ENCODE measurements around the gene KCNIP1.

The KCNIP1 gene

GRCh38 chr5:170571281-170571731, 67.5 kb downstream of the KCNIP1 start:
- no peak for DNase-seq

- no peak for DNase-seq
These were observed 68.3 kb downstream of the KCNIP1 start for GRCh38 chr5:170571875-170572852.

GRCh38 chr5:170573114-170573513, 69.3 kb downstream of the KCNIP1 start:
- no peak for DNase-seq

GRCh38 chr5:170573660-170574059, 69.8 kb downstream of the KCNIP1 start:
- no peak for DNase-seq

- no peak for DNase-seq
These were observed 73.0 kb downstream of the KCNIP1 start for GRCh38 chr5:170576602-170577535.

- DNase-seq, result no peak
These were observed 75.8 kb downstream of the KCNIP1 start for GRCh38 chr5:170579601-170580000.

- DNase-seq, result no peak
These were observed 77.4 kb downstream of the KCNIP1 start for GRCh38 chr5:170581211-170581610.

- no peak for DNase-seq
These were observed 79.0 kb downstream of the KCNIP1 start for GRCh38 chr5:170582644-170583330.

- no peak for DNase-seq
These were observed 80.2 kb downstream of the KCNIP1 start for GRCh38 chr5:170584003-170584402.

- no peak for DNase-seq
These were observed 80.7 kb downstream of the KCNIP1 start for GRCh38 chr5:170584450-170585058.

- DNase-seq, result no peak
These were observed 81.6 kb downstream of the KCNIP1 start for GRCh38 chr5:170585273-170585948.

GRCh38 chr5:170587808-170588207, 84.0 kb downstream of the KCNIP1 start:
- no peak for DNase-seq

GRCh38 chr5:170589643-170590042, 85.8 kb downstream of the KCNIP1 start:
- no peak for DNase-seq

- DNase-seq, result no peak
These were observed 86.7 kb downstream of the KCNIP1 start for GRCh38 chr5:170590566-170590965.

GRCh38 chr5:170591054-170591453, 87.2 kb downstream of the KCNIP1 start:
- no peak for DNase-seq

- no peak for DNase-seq
These were observed 92.7 kb downstream of the KCNIP1 start for GRCh38 chr5:170596482-170597044.

GRCh38 chr5:170597109-170597751, 93.4 kb downstream of the KCNIP1 start:
- no peak for DNase-seq

- DNase-seq, result no peak
These were observed 94.1 kb downstream of the KCNIP1 start for GRCh38 chr5:170597872-170598271.

GRCh38 chr5:170599756-170600155, 95.9 kb downstream of the KCNIP1 start:
- DNase-seq, result no peak

GRCh38 chr5:170601619-170602018, 97.8 kb downstream of the KCNIP1 start:
- DNase-seq, result no peak

- no peak for DNase-seq
These were observed 99.3 kb downstream of the KCNIP1 start for GRCh38 chr5:170603109-170603508.
